ENCODE measurements around the gene DIPK1C. TPM values are rescaled to one million over a fixed set of nuclear protein-coding genes. Genes with fewer than 3 reads are reported as not detected.
"Not testable (repeated sequence)": the region's sequence is repeated elsewhere in the genome, so short reads cannot be mapped to it uniquely, and the experiment has no call there.

DIPK1C gene
- total RNA-seq, 1 experiment from 2014 or later: not detected

GRCh38 chr18:74501386-74501785 is 44.3 kb upstream of the DIPK1C start:
- no peaks in the 10 kb centered on the region for H3K9me3 Mint-ChIP-seq

GRCh38 chr18:74500774-74501173 is 43.7 kb upstream of the DIPK1C start:
- POLR2A ChIA-PET; DNase-seq (ENCODE audit: low spot score); H3K27me3 Mint-ChIP-seq (ENCODE audit: low read depth); H3K9me3 Mint-ChIP-seq; H3K4me3 Mint-ChIP-seq; ATAC-seq: not testable (repeated sequence)
- Mint-ChIP-seq H3K4me1 (peaks cover 50% of the 10 kb centered on the region), H3K27ac (peak overlapping the region; percentile 95), H3K36me3 (peaks cover 47% of the 10 kb centered on the region)
- CTCF ChIA-PET: interaction anchor here (1.0 kb wide), 1 partner anchor 51 kb away, joined by 3 read pairs; no protein-coding TSS in a partner anchor

More at GRCh38 chr18:74501386-74501785, 44.3 kb upstream of the DIPK1C start:
- POLR2A ChIA-PET: no interaction called here
- no peaks in the 10 kb centered on the region for H3K27me3 Mint-ChIP-seq (ENCODE audit: low read depth)
- CTCF ChIA-PET: no interaction called here
- peaks cover 52% of the 10 kb centered on the region for H3K4me1 Mint-ChIP-seq
- no peak overlapping the region for H3K4me3 Mint-ChIP-seq
- DNase-seq (ENCODE audit: low spot score) (no peak), ATAC-seq (no peak)
- H3K36me3 Mint-ChIP-seq: peaks cover 48% of the 10 kb centered on the region
- no peak for TF ChIP-seq AFF4 (CRISPR knock-in tag; IDR thresholded peaks at IDR 0.05; ENCODE audit: borderline replicate concordance)
- TF ChIP-seq FOXP4 (CRISPR knock-in tag; IDR thresholded peaks at IDR 0.05): no peak
- TF ChIP-seq SMAD4 (CRISPR knock-in tag; IDR thresholded peaks at IDR 0.05): no peak
- no peak for TF ChIP-seq CDX4 (CRISPR knock-in tag; IDR thresholded peaks at IDR 0.05; ENCODE audit: borderline replicate concordance)
- no peak for TF ChIP-seq ZNF416 (CRISPR knock-in tag; IDR thresholded peaks at IDR 0.05)
- TF ChIP-seq ZNF425 (CRISPR knock-in tag; conservative IDR thresholded peaks at IDR 0.05): no peak
- TF ChIP-seq TEAD1 (CRISPR knock-in tag; IDR thresholded peaks at IDR 0.05): no peak
- TF ChIP-seq IRF1 (CRISPR knock-in tag; IDR thresholded peaks at IDR 0.05): no peak
- TF ChIP-seq ZNF232 (CRISPR knock-in tag; IDR thresholded peaks at IDR 0.05): no peak
- no peak for TF ChIP-seq GTF2I (CRISPR knock-in tag; conservative IDR thresholded peaks at IDR 0.05)
- no peak for TF ChIP-seq E2F5 (CRISPR knock-in tag; IDR thresholded peaks at IDR 0.05)
- no peak for TF ChIP-seq CREB1 (CRISPR knock-in tag; IDR thresholded peaks at IDR 0.05)
- TF ChIP-seq ETV6 (CRISPR knock-in tag; IDR thresholded peaks at IDR 0.05): no peak
- no peak for TF ChIP-seq PRRX2 (CRISPR knock-in tag; IDR thresholded peaks at IDR 0.05)
- TF ChIP-seq JAZF1 (CRISPR knock-in tag; IDR thresholded peaks at IDR 0.05): no peak
- peak overlapping the region; percentile 95 for H3K27ac Mint-ChIP-seq
